ENCODE results near the gene TBC1D22A. TPM values are rescaled to one million over a fixed set of nuclear protein-coding genes. Genes with fewer than 3 reads are reported as not detected.

TBC1D22A gene
- total RNA-seq, 3 donors from 2014 or later, result 19.0 to 23.6 (median 23.6) TPM

DNA sequence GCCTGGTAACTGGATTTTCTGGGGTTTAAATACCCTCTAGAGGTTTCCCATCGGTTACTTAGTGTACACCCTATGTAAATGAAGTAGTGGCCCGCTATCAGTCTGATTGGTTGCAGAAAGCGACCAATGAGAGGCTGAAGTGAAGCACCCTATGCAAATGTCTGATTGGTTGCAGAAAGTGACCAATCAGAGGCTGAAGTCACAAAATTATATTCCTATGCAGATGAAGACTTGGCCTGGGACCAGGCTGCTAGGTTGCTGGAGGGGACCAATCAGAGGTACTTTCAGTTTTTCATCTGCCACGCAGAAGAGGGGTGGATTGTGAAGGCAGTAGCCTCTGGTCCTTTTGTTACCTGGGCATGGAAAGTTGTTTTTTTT lies 134.8 kb downstream of the TBC1D22A start:
- intact Hi-C loops (cut with DNase I; ENCODE audit: low total_unique reads), result no loop called here
- Histone ChIP-seq H3K4me3 (no peak overlapping the region), H3K27ac (no peak overlapping the region), H3K36me3 (no peaks in the 10 kb centered on the region), H3K27me3 (no peaks in the 10 kb centered on the region), H3K4me1 (no peaks in the 10 kb centered on the region), H3K9me3 (no peaks in the 10 kb centered on the region)
- DNase-seq (ENCODE audit: low spot score in 2 of 2), result no peak
- TF ChIP-seq, protein P1, sequence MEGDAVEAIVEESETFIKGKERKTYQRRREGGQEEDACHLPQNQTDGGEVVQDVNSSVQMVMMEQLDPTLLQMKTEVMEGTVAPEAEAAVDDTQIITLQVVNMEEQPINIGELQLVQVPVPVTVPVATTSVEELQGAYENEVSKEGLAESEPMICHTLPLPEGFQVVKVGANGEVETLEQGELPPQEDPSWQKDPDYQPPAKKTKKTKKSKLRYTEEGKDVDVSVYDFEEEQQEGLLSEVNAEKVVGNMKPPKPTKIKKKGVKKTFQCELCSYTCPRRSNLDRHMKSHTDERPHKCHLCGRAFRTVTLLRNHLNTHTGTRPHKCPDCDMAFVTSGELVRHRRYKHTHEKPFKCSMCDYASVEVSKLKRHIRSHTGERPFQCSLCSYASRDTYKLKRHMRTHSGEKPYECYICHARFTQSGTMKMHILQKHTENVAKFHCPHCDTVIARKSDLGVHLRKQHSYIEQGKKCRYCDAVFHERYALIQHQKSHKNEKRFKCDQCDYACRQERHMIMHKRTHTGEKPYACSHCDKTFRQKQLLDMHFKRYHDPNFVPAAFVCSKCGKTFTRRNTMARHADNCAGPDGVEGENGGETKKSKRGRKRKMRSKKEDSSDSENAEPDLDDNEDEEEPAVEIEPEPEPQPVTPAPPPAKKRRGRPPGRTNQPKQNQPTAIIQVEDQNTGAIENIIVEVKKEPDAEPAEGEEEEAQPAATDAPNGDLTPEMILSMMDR (IDR thresholded peaks at IDR 0.05), result no peak
- TF ChIP-seq POLR2A (IDR thresholded peaks at IDR 0.05) (no peak), POLR2AphosphoS5 (IDR thresholded peaks at IDR 0.05) (no peak)

DNA sequence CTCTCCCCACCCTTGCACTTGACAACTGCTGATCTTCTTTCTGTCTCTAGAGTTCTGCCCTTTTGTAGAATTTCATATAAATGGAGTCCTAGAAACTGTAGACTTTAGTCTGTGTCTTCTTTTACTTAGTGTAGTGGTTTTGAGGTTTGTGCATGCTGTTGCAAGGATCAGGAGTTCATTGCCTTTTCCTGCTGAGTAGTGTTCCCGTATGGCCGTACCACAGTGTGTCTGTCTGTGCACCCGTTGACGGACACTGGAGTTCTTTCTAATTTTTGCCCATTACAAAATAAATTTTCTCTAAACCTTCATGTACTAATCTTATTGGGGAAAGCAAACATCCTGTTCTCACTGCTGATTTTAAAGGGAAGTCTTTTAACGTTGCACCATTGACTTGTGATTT lies 138.1 kb downstream of the TBC1D22A start:
- TF ChIP-seq POLR2AphosphoS5 (IDR thresholded peaks at IDR 0.05), result no peak
- TF ChIP-seq POLR2A (IDR thresholded peaks at IDR 0.05), result no peak
- TF ChIP-seq, protein P1 (IDR thresholded peaks at IDR 0.05), result no peak
- Histone ChIP-seq H3K27me3 (no peaks in the 10 kb centered on the region), H3K36me3 (no peaks in the 10 kb centered on the region), H3K27ac (no peak overlapping the region), H3K9me3 (no peaks in the 10 kb centered on the region), H3K4me1 (no peaks in the 10 kb centered on the region), H3K4me3 (no peak overlapping the region)
- DNase-seq (ENCODE audit: low spot score in 2 of 2), result no peak
- intact Hi-C loops (cut with DNase I; ENCODE audit: low total_unique reads), result no loop called here

GRCh38 chr22:46902436-46902835 lies 140.0 kb downstream of the TBC1D22A start:
- Histone ChIP-seq H3K36me3 (no peaks in the 10 kb centered on the region), H3K27ac (no peak overlapping the region), H3K4me3 (no peak overlapping the region), H3K4me1 (no peaks in the 10 kb centered on the region), H3K9me3 (no peaks in the 10 kb centered on the region), H3K27me3 (no peaks in the 10 kb centered on the region)
- TF ChIP-seq, protein P1 (IDR thresholded peaks at IDR 0.05), result no peak
- TF ChIP-seq POLR2A (IDR thresholded peaks at IDR 0.05) (no peak), POLR2AphosphoS5 (IDR thresholded peaks at IDR 0.05) (no peak)
- intact Hi-C loops (cut with DNase I; ENCODE audit: low total_unique reads), result no loop called here
- DNase-seq (ENCODE audit: low spot score in 2 of 2), result no peak

- Histone ChIP-seq H3K27me3 (no peaks in the 10 kb centered on the region), H3K27ac (no peak overlapping the region), H3K4me3 (no peak overlapping the region), H3K36me3 (no peaks in the 10 kb centered on the region), H3K4me1 (no peaks in the 10 kb centered on the region), H3K9me3 (no peaks in the 10 kb centered on the region)
- intact Hi-C loops (cut with DNase I; ENCODE audit: low total_unique reads), result no loop called here
- no peak for DNase-seq (ENCODE audit: low spot score in 2 of 2)
- TF ChIP-seq POLR2A (IDR thresholded peaks at IDR 0.05) (no peak), POLR2AphosphoS5 (IDR thresholded peaks at IDR 0.05) (no peak)
- TF ChIP-seq, protein P1 (IDR thresholded peaks at IDR 0.05), result no peak
Observed at GRCh38 chr22:46902998-46903916, 140.8 kb downstream of the TBC1D22A start.

- intact Hi-C loops (cut with DNase I; ENCODE audit: low total_unique reads), result no loop called here
- Histone ChIP-seq H3K27ac (no peak overlapping the region), H3K4me3 (no peak overlapping the region), H3K9me3 (no peaks in the 10 kb centered on the region), H3K27me3 (no peaks in the 10 kb centered on the region), H3K36me3 (no peaks in the 10 kb centered on the region), H3K4me1 (no peaks in the 10 kb centered on the region)
- no peak for DNase-seq (ENCODE audit: low spot score in 2 of 2)
- TF ChIP-seq, protein P1 (IDR thresholded peaks at IDR 0.05), result no peak
- TF ChIP-seq POLR2AphosphoS5 (IDR thresholded peaks at IDR 0.05) (no peak), POLR2A (IDR thresholded peaks at IDR 0.05) (no peak)
Observed at GRCh38 chr22:46905415-46905814, 143.0 kb downstream of the TBC1D22A start.
